ENCODE data around the gene TRAF1.

The TRAF1 gene

GRCh38 chr9:120904978-120905301, 21.7 kb downstream of the TRAF1 start:
- H2BK5ac ChIP-seq (ENCODE audit: low read depth, low read length, poor library complexity) = no peak overlapping the region
- no peak overlapping the region for H3K9ac ChIP-seq (ENCODE audit: low read length)
- H3K18ac ChIP-seq (ENCODE audit: low read length) = no peak overlapping the region
- no peak for DNase-seq
- H3K14ac ChIP-seq (ENCODE audit: low read length) = no peak overlapping the region
- no peaks in the 10 kb centered on the region for H3K27me3 ChIP-seq (ENCODE audit: insufficient read depth, low read length)
- H3K79me2 ChIP-seq (ENCODE audit: control insufficient read depth, insufficient read depth, low read length, poor library complexity) = no peaks in the 10 kb centered on the region
- H4K12ac ChIP-seq (ENCODE audit: low read depth, low read length) = no peak overlapping the region
- H3K36me3 ChIP-seq (ENCODE audit: control insufficient read depth in 1 of 2, insufficient read depth in 2 of 2, low read length in 2 of 2) = no peaks in the 10 kb centered on the region
- no peak overlapping the region for H4K8ac ChIP-seq (ENCODE audit: low read depth, low read length)
- H3K4me3 ChIP-seq (ENCODE audit: low read depth, low read length) = no peak overlapping the region
- H3K27ac ChIP-seq (ENCODE audit: low read depth, low read length) = no peak overlapping the region
- no CpG with 5 or more reads among the region's 11 CpGs for WGBS (ENCODE audit: extremely low coverage, insufficient coverage, insufficient read length)
- H2BK120ac ChIP-seq (ENCODE audit: insufficient read depth, low read length, poor library complexity) = no peak overlapping the region
- H3K23ac ChIP-seq (ENCODE audit: low read length) = no peak overlapping the region
- no peaks in the 10 kb centered on the region for H3K79me1 ChIP-seq (ENCODE audit: low read length)
- H3K4me1 ChIP-seq (ENCODE audit: control insufficient read depth in 1 of 2, insufficient read depth in 2 of 2, low read length in 2 of 2) = no peaks in the 10 kb centered on the region
- H3K4me2 ChIP-seq (ENCODE audit: low read length) = no peak overlapping the region
- peaks cover 3% of the 10 kb centered on the region for H3K9me3 ChIP-seq (ENCODE audit: insufficient read depth, low read depth, low read length)
- no peak overlapping the region for H2AK5ac ChIP-seq (ENCODE audit: low read length)
- no peak overlapping the region for H3K4ac ChIP-seq (ENCODE audit: low read depth, low read length)
- H2AFZ ChIP-seq (ENCODE audit: insufficient read depth, low read length, poor library complexity) = no peak overlapping the region
- no peak overlapping the region for H2BK12ac ChIP-seq (ENCODE audit: low read length)
- H4K91ac ChIP-seq (ENCODE audit: low read depth, low read length) = no peak overlapping the region

- WGBS (ENCODE audit: extremely low coverage, insufficient coverage, insufficient read length) = no CpG with 5 or more reads among the region's 16 CpGs
- H3K4ac ChIP-seq (ENCODE audit: low read depth, low read length) = no peak overlapping the region
- no peak overlapping the region for H3K4me3 ChIP-seq (ENCODE audit: low read depth, low read length)
- no peak overlapping the region for H2BK5ac ChIP-seq (ENCODE audit: low read depth, low read length, poor library complexity)
- no peak overlapping the region for H2BK12ac ChIP-seq (ENCODE audit: low read length)
- no peaks in the 10 kb centered on the region for H3K79me2 ChIP-seq (ENCODE audit: control insufficient read depth, insufficient read depth, low read length, poor library complexity)
- H3K14ac ChIP-seq (ENCODE audit: low read length) = no peak overlapping the region
- H4K12ac ChIP-seq (ENCODE audit: low read depth, low read length) = no peak overlapping the region
- H3K4me1 ChIP-seq (ENCODE audit: control insufficient read depth in 1 of 2, insufficient read depth in 2 of 2, low read length in 2 of 2) = no peaks in the 10 kb centered on the region
- no peak overlapping the region for H3K18ac ChIP-seq (ENCODE audit: low read length)
- no peak overlapping the region for H2AK5ac ChIP-seq (ENCODE audit: low read length)
- no peak overlapping the region for H2BK120ac ChIP-seq (ENCODE audit: insufficient read depth, low read length, poor library complexity)
- peaks cover 2% of the 10 kb centered on the region for H3K9me3 ChIP-seq (ENCODE audit: insufficient read depth, low read depth, low read length)
- H3K27me3 ChIP-seq (ENCODE audit: insufficient read depth, low read length) = no peaks in the 10 kb centered on the region
- H3K4me2 ChIP-seq (ENCODE audit: low read length) = no peak overlapping the region
- no peak overlapping the region for H3K27ac ChIP-seq (ENCODE audit: low read depth, low read length)
- H4K8ac ChIP-seq (ENCODE audit: low read depth, low read length) = no peak overlapping the region
- H3K36me3 ChIP-seq (ENCODE audit: control insufficient read depth in 1 of 2, insufficient read depth in 2 of 2, low read length in 2 of 2) = no peaks in the 10 kb centered on the region
- H3K9ac ChIP-seq (ENCODE audit: low read length) = no peak overlapping the region
- no peaks in the 10 kb centered on the region for H3K79me1 ChIP-seq (ENCODE audit: low read length)
- H3K23ac ChIP-seq (ENCODE audit: low read length) = no peak overlapping the region
- DNase-seq = no peak
- H2AFZ ChIP-seq (ENCODE audit: insufficient read depth, low read length, poor library complexity) = no peak overlapping the region
- no peak overlapping the region for H4K91ac ChIP-seq (ENCODE audit: low read depth, low read length)
Measured at GRCh38 chr9:120904061-120904977, 22.3 kb downstream of the TRAF1 start.

- no peaks in the 10 kb centered on the region for H3K9me3 ChIP-seq (ENCODE audit: insufficient read depth, low read depth, low read length)
- no peak overlapping the region for H3K4ac ChIP-seq (ENCODE audit: low read depth, low read length)
- DNase-seq = no peak
- no peak overlapping the region for H2AFZ ChIP-seq (ENCODE audit: insufficient read depth, low read length, poor library complexity)
- no peak overlapping the region for H3K18ac ChIP-seq (ENCODE audit: low read length)
- H2AK5ac ChIP-seq (ENCODE audit: low read length) = no peak overlapping the region
- H3K27ac ChIP-seq (ENCODE audit: low read depth, low read length) = no peak overlapping the region
- no CpG with 5 or more reads among the region's 14 CpGs for WGBS (ENCODE audit: extremely low coverage, insufficient coverage, insufficient read length)
- H3K4me1 ChIP-seq (ENCODE audit: control insufficient read depth in 1 of 2, insufficient read depth in 2 of 2, low read length in 2 of 2) = no peaks in the 10 kb centered on the region
- no peak overlapping the region for H2BK120ac ChIP-seq (ENCODE audit: insufficient read depth, low read length, poor library complexity)
- H4K12ac ChIP-seq (ENCODE audit: low read depth, low read length) = no peak overlapping the region
- no peaks in the 10 kb centered on the region for H3K27me3 ChIP-seq (ENCODE audit: insufficient read depth, low read length)
- H2BK12ac ChIP-seq (ENCODE audit: low read length) = no peak overlapping the region
- H3K4me3 ChIP-seq (ENCODE audit: low read depth, low read length) = no peak overlapping the region
- no peaks in the 10 kb centered on the region for H3K79me1 ChIP-seq (ENCODE audit: low read length)
- no peak overlapping the region for H4K8ac ChIP-seq (ENCODE audit: low read depth, low read length)
- no peaks in the 10 kb centered on the region for H3K36me3 ChIP-seq (ENCODE audit: control insufficient read depth in 1 of 2, insufficient read depth in 2 of 2, low read length in 2 of 2)
- no peak overlapping the region for H3K23ac ChIP-seq (ENCODE audit: low read length)
- H3K4me2 ChIP-seq (ENCODE audit: low read length) = no peak overlapping the region
- no peaks in the 10 kb centered on the region for H3K79me2 ChIP-seq (ENCODE audit: control insufficient read depth, insufficient read depth, low read length, poor library complexity)
- no peak overlapping the region for H4K91ac ChIP-seq (ENCODE audit: low read depth, low read length)
- no peak overlapping the region for H2BK5ac ChIP-seq (ENCODE audit: low read depth, low read length, poor library complexity)
- H3K9ac ChIP-seq (ENCODE audit: low read length) = no peak overlapping the region
- H3K14ac ChIP-seq (ENCODE audit: low read length) = no peak overlapping the region
Measured at GRCh38 chr9:120902569-120903535, 23.7 kb downstream of the TRAF1 start.

- H3K4me1 ChIP-seq (ENCODE audit: control insufficient read depth in 1 of 2, insufficient read depth in 2 of 2, low read length in 2 of 2) = no peaks in the 10 kb centered on the region
Measured at GRCh38 chr9:120901755-120902568, 24.6 kb downstream of the TRAF1 start.

More at GRCh38 chr9:120901755-120902568, 24.6 kb downstream of the TRAF1 start:
- Histone ChIP-seq H3K4ac (ENCODE audit: low read depth, low read length) (no peak overlapping the region), H3K18ac (ENCODE audit: low read length) (no peak overlapping the region), H2AFZ (ENCODE audit: insufficient read depth, low read length, poor library complexity) (no peak overlapping the region), H3K27me3 (ENCODE audit: insufficient read depth, low read length) (no peaks in the 10 kb centered on the region), H3K4me2 (ENCODE audit: low read length) (no peak overlapping the region), H3K79me1 (ENCODE audit: low read length) (no peaks in the 10 kb centered on the region), H3K23ac (ENCODE audit: low read length) (no peak overlapping the region), H4K12ac (ENCODE audit: low read depth, low read length) (no peak overlapping the region), H3K36me3 (ENCODE audit: control insufficient read depth in 1 of 2, insufficient read depth in 2 of 2, low read length in 2 of 2) (no peaks in the 10 kb centered on the region), H3K9me3 (ENCODE audit: insufficient read depth, low read depth, low read length) (no peaks in the 10 kb centered on the region), H4K8ac (ENCODE audit: low read depth, low read length) (no peak overlapping the region), H2BK12ac (ENCODE audit: low read length) (no peak overlapping the region), H3K79me2 (ENCODE audit: control insufficient read depth, insufficient read depth, low read length, poor library complexity) (no peaks in the 10 kb centered on the region), H3K14ac (ENCODE audit: low read length) (no peak overlapping the region), H3K4me3 (ENCODE audit: low read depth, low read length) (no peak overlapping the region), H2BK120ac (ENCODE audit: insufficient read depth, low read length, poor library complexity) (no peak overlapping the region), H3K27ac (ENCODE audit: low read depth, low read length) (no peak overlapping the region), H4K91ac (ENCODE audit: low read depth, low read length) (no peak overlapping the region), H2AK5ac (ENCODE audit: low read length) (no peak overlapping the region), H3K9ac (ENCODE audit: low read length) (no peak overlapping the region), H2BK5ac (ENCODE audit: low read depth, low read length, poor library complexity) (no peak overlapping the region)
- DNase-seq = no peak
- no CpG with 5 or more reads among the region's 12 CpGs for WGBS (ENCODE audit: extremely low coverage, insufficient coverage, insufficient read length)
